ENCODE results near the gene KDM4B. TPM values are rescaled to one million over a fixed set of nuclear protein-coding genes. Genes with fewer than 3 reads are reported as not detected.
A peak's percentile ranks its signal among the peaks of the same experiment; 100 is the strongest.

KDM4B gene
- total and polyA plus RNA-seq, 9 of the 15 experiments (the other 6 are each of a cell fraction or from before 2014, with no cell fraction given) = 0.21 to 29.9 (median 7.3) TPM

DNA sequence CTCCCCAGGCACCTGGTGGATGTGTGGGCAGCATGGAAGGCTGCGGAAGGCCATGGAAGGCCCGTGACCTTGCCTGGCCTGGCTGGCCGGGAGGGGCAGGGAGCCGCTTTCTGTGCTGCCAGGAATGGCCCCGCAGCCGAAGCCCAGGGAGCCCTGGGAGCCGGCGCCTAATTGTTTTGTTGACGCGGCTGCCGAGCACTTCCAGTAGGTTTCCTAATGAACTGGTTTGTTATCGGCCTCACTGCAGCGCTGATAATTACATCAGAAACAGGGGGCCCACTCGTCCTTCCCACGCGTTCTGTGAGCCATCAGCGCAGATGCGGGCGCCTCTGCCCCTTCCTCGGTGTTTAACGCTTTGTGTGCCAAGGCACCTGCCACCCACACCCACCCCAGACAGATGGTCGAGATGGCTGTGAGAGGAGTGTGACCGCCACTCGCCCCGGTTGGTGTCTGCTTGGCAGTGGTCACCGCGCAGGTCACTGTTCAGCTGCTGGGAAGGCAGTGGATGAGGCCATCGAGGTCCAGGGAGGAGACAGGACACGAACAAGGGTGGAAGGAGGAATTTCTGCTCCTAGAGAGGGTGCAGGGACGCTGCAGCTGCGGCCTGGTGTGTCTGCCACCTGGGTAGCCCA, 124.5 kb downstream of the KDM4B start (continued):
- TF ChIP-seq, protein P1, sequence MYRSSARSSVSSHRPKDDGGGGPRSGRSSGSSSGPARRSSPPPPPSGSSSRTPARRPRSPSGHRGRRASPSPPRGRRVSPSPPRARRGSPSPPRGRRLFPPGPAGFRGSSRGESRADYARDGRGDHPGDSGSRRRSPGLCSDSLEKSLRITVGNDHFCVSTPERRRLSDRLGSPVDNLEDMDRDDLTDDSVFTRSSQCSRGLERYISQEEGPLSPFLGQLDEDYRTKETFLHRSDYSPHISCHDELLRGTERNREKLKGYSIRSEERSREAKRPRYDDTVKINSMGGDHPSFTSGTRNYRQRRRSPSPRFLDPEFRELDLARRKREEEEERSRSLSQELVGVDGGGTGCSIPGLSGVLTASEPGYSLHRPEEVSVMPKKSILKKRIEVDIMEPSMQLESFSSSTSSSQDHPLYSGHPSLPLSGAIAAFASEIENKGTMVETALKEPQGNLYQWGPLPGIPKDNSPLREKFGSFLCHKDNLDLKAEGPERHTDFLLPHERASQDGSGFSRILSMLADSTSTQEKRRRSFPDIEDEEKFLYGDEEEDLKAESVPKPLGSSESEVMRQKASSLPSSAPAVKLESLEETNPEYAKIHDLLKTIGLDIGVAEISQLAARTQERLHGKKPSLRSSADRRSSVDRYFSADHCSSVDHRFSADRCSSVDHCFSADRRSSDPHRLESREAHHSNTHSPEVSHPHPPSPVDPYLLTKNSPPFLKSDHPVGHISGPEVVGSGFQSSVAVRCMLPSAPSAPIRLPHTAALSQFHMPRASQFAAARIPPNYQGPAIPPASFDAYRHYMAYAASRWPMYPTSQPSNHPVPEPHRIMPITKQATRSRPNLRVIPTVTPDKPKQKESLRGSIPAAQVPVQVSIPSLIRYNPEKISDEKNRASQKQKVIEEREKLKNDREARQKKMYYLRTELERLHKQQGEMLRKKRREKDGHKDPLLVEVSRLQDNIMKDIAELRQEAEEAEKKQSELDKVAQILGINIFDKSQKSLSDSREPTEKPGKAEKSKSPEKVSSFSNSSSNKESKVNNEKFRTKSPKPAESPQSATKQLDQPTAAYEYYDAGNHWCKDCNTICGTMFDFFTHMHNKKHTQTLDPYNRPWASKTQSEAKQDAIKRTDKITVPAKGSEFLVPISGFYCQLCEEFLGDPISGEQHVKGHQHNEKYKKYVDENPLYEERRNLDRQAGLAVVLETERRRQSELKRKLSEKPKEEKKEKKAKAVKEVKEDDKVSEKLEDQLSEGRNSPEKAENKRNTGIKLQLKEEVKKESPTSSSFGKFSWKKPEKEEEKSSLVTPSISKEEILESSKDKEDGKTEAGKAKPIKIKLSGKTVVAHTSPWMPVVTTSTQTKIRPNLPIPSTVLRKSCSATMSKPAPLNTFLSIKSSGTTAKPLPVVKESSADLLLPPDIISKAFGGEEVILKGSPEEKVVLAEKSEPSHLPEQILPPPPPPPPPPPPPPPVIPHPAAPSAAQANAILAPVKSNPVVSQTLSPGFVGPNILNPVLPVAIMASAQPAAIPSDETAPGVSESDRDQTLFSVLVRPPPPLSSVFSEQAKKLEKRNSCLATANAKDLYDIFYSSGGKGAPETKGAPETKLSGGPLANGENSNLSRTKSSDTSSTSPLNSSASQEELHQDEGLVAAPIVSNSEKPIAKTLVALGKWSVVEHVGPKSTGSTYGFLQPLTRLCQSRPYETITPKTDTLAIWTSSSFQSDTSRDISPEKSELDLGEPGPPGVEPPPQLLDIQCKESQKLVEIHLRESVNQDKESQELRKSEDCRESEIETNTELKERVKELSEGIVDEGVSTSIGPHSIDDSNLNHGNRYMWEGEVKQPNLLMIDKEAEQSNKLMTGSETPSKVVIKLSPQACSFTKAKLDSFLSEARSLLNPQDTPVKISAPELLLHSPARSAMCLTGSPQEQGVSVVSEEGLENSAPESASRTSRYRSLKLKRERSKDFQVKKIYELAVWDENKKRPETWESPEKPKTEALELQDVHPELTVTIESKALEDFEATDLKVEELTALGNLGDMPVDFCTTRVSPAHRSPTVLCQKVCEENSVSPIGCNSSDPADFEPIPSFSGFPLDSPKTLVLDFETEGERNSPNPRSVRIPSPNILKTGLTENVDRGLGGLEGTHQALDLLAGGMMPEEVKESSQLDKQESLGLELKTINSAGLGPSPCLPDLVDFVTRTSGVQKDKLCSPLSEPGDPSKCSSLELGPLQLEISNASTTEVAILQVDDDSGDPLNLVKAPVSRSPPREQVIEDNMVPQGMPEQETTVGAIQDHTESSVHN (IDR thresholded peaks at IDR 0.05; ENCODE audit: borderline replicate concordance in 1 of 2, low read depth in 1 of 2) = no peak
- TF ChIP-seq NR2C1 (IDR thresholded peaks at IDR 0.05) (no peak), NR2C1 (tag; IDR thresholded peaks at IDR 0.05) (peak; percentile 51; the same call in 1 of the 2 replicates), TCFL5 (CRISPR knock-in tag; conservative IDR thresholded peaks at IDR 0.05) (no peak), ZFPM2 (CRISPR knock-in tag; IDR thresholded peaks at IDR 0.05) (no peak)
- TF ChIP-seq, protein P2, sequence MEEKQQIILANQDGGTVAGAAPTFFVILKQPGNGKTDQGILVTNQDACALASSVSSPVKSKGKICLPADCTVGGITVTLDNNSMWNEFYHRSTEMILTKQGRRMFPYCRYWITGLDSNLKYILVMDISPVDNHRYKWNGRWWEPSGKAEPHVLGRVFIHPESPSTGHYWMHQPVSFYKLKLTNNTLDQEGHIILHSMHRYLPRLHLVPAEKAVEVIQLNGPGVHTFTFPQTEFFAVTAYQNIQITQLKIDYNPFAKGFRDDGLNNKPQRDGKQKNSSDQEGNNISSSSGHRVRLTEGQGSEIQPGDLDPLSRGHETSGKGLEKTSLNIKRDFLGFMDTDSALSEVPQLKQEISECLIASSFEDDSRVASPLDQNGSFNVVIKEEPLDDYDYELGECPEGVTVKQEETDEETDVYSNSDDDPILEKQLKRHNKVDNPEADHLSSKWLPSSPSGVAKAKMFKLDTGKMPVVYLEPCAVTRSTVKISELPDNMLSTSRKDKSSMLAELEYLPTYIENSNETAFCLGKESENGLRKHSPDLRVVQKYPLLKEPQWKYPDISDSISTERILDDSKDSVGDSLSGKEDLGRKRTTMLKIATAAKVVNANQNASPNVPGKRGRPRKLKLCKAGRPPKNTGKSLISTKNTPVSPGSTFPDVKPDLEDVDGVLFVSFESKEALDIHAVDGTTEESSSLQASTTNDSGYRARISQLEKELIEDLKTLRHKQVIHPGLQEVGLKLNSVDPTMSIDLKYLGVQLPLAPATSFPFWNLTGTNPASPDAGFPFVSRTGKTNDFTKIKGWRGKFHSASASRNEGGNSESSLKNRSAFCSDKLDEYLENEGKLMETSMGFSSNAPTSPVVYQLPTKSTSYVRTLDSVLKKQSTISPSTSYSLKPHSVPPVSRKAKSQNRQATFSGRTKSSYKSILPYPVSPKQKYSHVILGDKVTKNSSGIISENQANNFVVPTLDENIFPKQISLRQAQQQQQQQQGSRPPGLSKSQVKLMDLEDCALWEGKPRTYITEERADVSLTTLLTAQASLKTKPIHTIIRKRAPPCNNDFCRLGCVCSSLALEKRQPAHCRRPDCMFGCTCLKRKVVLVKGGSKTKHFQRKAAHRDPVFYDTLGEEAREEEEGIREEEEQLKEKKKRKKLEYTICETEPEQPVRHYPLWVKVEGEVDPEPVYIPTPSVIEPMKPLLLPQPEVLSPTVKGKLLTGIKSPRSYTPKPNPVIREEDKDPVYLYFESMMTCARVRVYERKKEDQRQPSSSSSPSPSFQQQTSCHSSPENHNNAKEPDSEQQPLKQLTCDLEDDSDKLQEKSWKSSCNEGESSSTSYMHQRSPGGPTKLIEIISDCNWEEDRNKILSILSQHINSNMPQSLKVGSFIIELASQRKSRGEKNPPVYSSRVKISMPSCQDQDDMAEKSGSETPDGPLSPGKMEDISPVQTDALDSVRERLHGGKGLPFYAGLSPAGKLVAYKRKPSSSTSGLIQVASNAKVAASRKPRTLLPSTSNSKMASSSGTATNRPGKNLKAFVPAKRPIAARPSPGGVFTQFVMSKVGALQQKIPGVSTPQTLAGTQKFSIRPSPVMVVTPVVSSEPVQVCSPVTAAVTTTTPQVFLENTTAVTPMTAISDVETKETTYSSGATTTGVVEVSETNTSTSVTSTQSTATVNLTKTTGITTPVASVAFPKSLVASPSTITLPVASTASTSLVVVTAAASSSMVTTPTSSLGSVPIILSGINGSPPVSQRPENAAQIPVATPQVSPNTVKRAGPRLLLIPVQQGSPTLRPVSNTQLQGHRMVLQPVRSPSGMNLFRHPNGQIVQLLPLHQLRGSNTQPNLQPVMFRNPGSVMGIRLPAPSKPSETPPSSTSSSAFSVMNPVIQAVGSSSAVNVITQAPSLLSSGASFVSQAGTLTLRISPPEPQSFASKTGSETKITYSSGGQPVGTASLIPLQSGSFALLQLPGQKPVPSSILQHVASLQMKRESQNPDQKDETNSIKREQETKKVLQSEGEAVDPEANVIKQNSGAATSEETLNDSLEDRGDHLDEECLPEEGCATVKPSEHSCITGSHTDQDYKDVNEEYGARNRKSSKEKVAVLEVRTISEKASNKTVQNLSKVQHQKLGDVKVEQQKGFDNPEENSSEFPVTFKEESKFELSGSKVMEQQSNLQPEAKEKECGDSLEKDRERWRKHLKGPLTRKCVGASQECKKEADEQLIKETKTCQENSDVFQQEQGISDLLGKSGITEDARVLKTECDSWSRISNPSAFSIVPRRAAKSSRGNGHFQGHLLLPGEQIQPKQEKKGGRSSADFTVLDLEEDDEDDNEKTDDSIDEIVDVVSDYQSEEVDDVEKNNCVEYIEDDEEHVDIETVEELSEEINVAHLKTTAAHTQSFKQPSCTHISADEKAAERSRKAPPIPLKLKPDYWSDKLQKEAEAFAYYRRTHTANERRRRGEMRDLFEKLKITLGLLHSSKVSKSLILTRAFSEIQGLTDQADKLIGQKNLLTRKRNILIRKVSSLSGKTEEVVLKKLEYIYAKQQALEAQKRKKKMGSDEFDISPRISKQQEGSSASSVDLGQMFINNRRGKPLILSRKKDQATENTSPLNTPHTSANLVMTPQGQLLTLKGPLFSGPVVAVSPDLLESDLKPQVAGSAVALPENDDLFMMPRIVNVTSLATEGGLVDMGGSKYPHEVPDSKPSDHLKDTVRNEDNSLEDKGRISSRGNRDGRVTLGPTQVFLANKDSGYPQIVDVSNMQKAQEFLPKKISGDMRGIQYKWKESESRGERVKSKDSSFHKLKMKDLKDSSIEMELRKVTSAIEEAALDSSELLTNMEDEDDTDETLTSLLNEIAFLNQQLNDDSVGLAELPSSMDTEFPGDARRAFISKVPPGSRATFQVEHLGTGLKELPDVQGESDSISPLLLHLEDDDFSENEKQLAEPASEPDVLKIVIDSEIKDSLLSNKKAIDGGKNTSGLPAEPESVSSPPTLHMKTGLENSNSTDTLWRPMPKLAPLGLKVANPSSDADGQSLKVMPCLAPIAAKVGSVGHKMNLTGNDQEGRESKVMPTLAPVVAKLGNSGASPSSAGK (IDR thresholded peaks at IDR 0.05) = peak; percentile 68
